Neural crest cell (in vitro differentiated cells): ENCODE measurements around the gene LCN1. TPM values are rescaled to one million over a fixed set of nuclear protein-coding genes. Genes with fewer than 3 reads are reported as not detected.

Source experiments
- DNase-seq: peaks from one replicate; pipeline ENCODE4 v3.0.0; 2021; ENCODE audit warnings: low read depth, mixed read lengths, low spot score
- H3K27ac Mint-ChIP-seq: one replicate; pipeline ENCODE4 v1.8.0; 2021; ENCODE audit warnings: mild to moderate bottlenecking, mixed read lengths; ENCODE audit not compliant: unreplicated experiment
- H3K27me3 Mint-ChIP-seq: 2 replicates; pipeline ENCODE4 v1.8.0; 2021; ENCODE audit warnings: low read depth, mild to moderate bottlenecking, mixed read lengths
- H3K36me3 Mint-ChIP-seq: 2 replicates; pipeline ENCODE4 v1.8.0; 2021; ENCODE audit warnings: low read depth, mild to moderate bottlenecking, mixed read lengths
- H3K4me1 Mint-ChIP-seq: 2 replicates; pipeline ENCODE4 v1.8.0; 2021; ENCODE audit warnings: mixed read lengths
- H3K4me3 Mint-ChIP-seq: one replicate; pipeline ENCODE4 v1.8.0; 2021; ENCODE audit warnings: mild to moderate bottlenecking, mixed read lengths
- H3K9me3 Mint-ChIP-seq: 2 replicates; pipeline ENCODE4 v1.8.0; 2021; ENCODE audit warnings: mixed read lengths
- CTCF ChIP-seq: fragments of 200-600 bp; sonication (generic); conservative IDR thresholded peaks from 2 replicates; pipeline ENCODE4 v1.5.0; 2021; ENCODE audit warnings: antibody characterized with exemption, mild to moderate bottlenecking
- total RNA-seq: library from RNA; stranded (reverse); gene quantifications from 2 replicates; pipeline ENCODE4 v1.2.1, GENCODE V29; 2021

Gene LCN1
- total RNA-seq, 1 donor from 2014 or later = not detected

GRCh38 chr9:135490980-135491464 lies 30.2 kb upstream of the LCN1 start:
- no peak overlapping the region for H3K4me3 Mint-ChIP-seq
- H3K36me3 Mint-ChIP-seq = no peaks in the 10 kb centered on the region
- no peak for TF ChIP-seq CTCF
- no peak overlapping the region for H3K27ac Mint-ChIP-seq
- H3K9me3 Mint-ChIP-seq = no peaks in the 10 kb centered on the region
- DNase-seq = no peak
- no peaks in the 10 kb centered on the region for H3K27me3 Mint-ChIP-seq
- H3K4me1 Mint-ChIP-seq = no peaks in the 10 kb centered on the region

- Mint-ChIP-seq H3K4me1 (no peaks in the 10 kb centered on the region), H3K4me3 (no peak overlapping the region), H3K36me3 (no peaks in the 10 kb centered on the region), H3K27me3 (no peaks in the 10 kb centered on the region), H3K9me3 (no peaks in the 10 kb centered on the region), H3K27ac (no peak overlapping the region)
- DNase-seq = no peak
- no peak for TF ChIP-seq CTCF
These were observed 29.5 kb upstream of the LCN1 start for GRCh38 chr9:135491764-135492163.

- Mint-ChIP-seq H3K27me3 (no peaks in the 10 kb centered on the region), H3K36me3 (no peaks in the 10 kb centered on the region), H3K9me3 (no peaks in the 10 kb centered on the region), H3K4me3 (no peak overlapping the region), H3K27ac (no peak overlapping the region), H3K4me1 (no peaks in the 10 kb centered on the region)
- no peak for TF ChIP-seq CTCF
- no peak for DNase-seq
These were observed 28.2 kb upstream of the LCN1 start for GRCh38 chr9:135492886-135493669.

DNA sequence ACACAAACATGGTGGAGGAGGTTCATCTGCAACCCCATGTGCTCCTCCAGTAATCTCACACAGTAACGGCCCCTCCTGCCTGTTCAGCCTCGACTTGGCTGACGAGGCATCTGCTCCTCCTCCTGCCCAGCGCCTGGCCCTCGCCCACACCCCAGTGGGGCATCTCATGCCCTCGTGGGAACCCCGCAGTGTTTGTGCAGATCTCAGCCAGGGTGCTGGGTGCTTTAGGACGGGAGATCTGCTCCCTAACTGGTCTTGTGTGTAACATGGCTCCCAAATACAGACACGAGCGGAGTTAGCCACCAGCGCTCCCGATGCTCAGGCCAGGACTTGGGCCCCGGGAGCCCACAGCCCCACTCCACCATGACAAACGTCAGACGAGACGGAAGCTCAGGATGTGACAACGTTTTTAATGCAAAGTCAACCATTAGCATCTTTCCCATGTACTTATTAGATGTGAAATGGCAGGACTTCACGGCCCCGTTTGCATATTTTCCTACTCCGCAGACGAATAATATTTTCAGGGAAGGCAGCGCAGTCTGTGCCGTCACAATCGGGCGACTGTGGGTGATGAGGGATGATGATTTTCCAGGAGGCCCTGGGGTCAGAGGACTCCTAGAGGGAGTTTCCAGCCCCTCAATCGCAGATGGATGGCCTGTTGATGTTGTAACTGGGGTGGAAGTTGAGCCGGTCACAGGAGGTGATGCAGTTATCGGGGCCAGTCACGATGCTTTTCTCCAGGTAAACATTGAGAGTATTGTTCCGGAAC lies 26.3 kb upstream of the LCN1 start:
- no peak for TF ChIP-seq CTCF
- H3K36me3 Mint-ChIP-seq = no peaks in the 10 kb centered on the region
- peaks cover 8% of the 10 kb centered on the region for H3K4me1 Mint-ChIP-seq
- H3K4me3 Mint-ChIP-seq = peak overlapping the region; percentile 28
- no peaks in the 10 kb centered on the region for H3K9me3 Mint-ChIP-seq
- H3K27ac Mint-ChIP-seq = no peak overlapping the region
- H3K27me3 Mint-ChIP-seq = no peaks in the 10 kb centered on the region
- DNase-seq = no peak

DNA sequence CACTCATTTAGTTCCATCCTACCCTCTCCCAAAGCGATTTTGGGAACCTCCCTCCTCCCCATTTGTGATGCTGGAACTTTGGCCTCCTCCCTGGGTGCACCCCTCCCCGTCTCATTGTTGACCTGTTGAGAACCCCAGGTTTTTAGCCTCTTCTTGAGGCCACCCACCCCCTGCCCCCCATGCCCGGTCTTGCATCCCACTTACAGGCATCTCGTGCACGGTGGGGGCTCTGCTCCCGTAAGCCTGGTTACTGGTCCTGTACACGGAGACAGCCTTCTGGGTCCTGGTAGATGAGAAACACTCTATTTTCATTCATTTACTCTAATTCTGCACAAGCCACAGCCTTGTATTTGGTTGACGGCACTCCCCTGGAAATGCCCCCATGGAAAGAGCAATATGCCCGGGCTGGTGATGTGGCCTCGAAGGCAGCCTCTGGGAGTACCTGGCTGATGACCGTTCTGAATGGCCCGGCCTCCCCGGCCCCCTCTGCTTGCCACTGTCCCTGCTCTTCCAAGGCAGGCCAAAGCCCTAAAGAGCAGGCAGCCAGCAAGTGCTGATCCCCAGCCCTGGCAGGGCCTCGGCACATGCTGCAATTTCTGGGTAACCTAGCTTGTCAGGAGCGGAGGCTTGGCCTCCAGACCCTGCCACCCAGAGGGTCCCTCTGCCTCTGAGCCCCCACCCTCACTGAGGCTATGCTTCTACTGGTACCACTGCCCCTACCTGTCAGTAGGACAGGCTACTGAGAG lies 22.7 kb upstream of the LCN1 start:
- Mint-ChIP-seq H3K9me3 (no peaks in the 10 kb centered on the region), H3K36me3 (no peaks in the 10 kb centered on the region), H3K27me3 (no peaks in the 10 kb centered on the region), H3K4me1 (peaks cover 12% of the 10 kb centered on the region), H3K4me3 (peak overlapping the region; percentile 89), H3K27ac (no peak overlapping the region)
- DNase-seq = no peak
- TF ChIP-seq CTCF = no peak
